Mucosa of descending colon (tissue), 3 donors: ENCODE results near the gene ERBB4. TPM values are rescaled to one million over a fixed set of nuclear protein-coding genes. Genes with fewer than 3 reads are reported as not detected.
A peak's percentile ranks its signal among the peaks of the same experiment; 100 is the strongest.

Experiments
- ATAC-seq: fragments of 200-7000 bp; cut with Tn5 transposase; one replicate; pipeline ENCODE4 v1.9.1; 2020; ENCODE audit warnings: mild to moderate bottlenecking, moderate library complexity
- DNase-seq, 3 donors: peaks; one replicate each; pipeline ENCODE4 v3.0.0-alpha.2; 2020
- H3K36me3 ChIP-seq: fragments of 200-600 bp; one replicate; pipeline ENCODE4 v1.8.0; 2021; ENCODE audit warnings: low read depth, mild to moderate bottlenecking
- H3K4me1 ChIP-seq: fragments of 200-600 bp; one replicate; pipeline ENCODE4 v1.8.0; 2021; ENCODE audit warnings: low read depth, mild to moderate bottlenecking
- H3K4me3 ChIP-seq: fragments of 200-600 bp; one replicate; pipeline ENCODE4 v1.8.0; 2021; ENCODE audit warnings: mild to moderate bottlenecking
- H3K9me3 ChIP-seq: fragments of 200-600 bp; one replicate; pipeline ENCODE4 v1.8.0; 2021; ENCODE audit warnings: mild to moderate bottlenecking
- intact Hi-C, 2 donors: fragments of 100-400 bp; cut with DNase I in 1 of 2; cut with micrococcal nuclease in 1 of 2; formaldehyde crosslinking; loops; one replicate each; pipeline versions ENCODE4 v1.11.0 to v1.11.1; 2022; cut with DNase I, micrococcal nuclease
- total RNA-seq, 3 donors: library from RNA; stranded (reverse); fragmentation: NEBNext Ultra II Directional in 2 of 3; extraction: Animal tissue kit (Norgen Biotek cat#: 25700) in 2 of 3; gene quantifications; one replicate each; pipeline versions ENCODE4 v1.2.1 to v1.2.4, GENCODE V29; 2021 to 2023
- TF ChIP-seq, protein P1 (sequence below): fragments of 200-600 bp; IDR thresholded peaks from one replicate; pipeline ENCODE4 v1.8.0; 2022; ENCODE audit warnings: antibody characterized with exemption, mild to moderate bottlenecking
- donor health status: DM: no; HTN: no; CAD: no; lungs with moderate emphysema.
- donor health status: DM: no; HTN: no; CAD: no.
- donor health status: DM: no; HTN: yes; CAD: no.

The ERBB4 gene
- total RNA-seq, 3 donors from 2014 or later = 0.05 to 0.25 TPM; not detected in 1

DNA sequence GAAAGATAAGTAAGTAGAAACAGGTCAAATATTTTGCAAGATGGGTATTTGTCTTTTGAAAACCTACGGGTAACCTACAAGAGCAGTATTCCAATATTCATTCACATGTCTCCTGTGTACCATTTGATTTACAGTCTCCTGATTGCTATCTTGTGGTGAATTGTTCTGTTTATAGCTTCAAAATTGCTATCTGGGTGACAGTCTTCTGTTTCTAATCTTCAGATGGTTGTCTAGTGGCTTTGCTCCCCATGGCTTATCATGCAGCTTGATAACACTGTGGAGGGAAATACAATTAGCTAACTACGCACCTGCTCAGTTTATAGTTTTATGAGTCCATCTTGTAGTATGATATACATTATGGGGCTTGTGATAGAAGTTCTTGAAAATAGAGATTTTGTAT lies 1165.4 kb downstream of the ERBB4 start:
- intact Hi-C loops = no loop called here
- ATAC-seq = peak; percentile 80

DNA sequence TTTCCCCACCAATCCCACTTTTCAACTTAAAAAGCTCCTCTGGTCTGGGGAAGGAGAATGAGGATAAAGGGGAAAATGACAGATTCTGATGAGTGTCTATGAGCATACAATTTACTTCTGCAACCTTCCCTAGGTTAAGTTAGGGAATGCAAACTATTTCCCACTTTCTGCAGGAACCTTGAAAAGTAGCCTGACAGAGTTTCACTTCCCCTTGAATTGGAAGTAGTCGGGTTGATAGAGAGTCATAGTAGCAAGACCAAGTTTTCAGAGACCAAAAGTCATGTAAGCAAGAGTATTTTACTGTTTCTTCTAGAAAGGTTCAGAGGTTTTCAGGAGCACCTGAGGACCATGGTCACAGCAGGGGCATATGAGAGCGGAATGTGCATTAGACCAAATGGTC lies 1167.1 kb downstream of the ERBB4 start:
- no peaks in the 10 kb centered on the region for H3K36me3 ChIP-seq
- H3K4me3 ChIP-seq = no peak overlapping the region
- intact Hi-C loops = no loop called here
- TF ChIP-seq, protein P1, sequence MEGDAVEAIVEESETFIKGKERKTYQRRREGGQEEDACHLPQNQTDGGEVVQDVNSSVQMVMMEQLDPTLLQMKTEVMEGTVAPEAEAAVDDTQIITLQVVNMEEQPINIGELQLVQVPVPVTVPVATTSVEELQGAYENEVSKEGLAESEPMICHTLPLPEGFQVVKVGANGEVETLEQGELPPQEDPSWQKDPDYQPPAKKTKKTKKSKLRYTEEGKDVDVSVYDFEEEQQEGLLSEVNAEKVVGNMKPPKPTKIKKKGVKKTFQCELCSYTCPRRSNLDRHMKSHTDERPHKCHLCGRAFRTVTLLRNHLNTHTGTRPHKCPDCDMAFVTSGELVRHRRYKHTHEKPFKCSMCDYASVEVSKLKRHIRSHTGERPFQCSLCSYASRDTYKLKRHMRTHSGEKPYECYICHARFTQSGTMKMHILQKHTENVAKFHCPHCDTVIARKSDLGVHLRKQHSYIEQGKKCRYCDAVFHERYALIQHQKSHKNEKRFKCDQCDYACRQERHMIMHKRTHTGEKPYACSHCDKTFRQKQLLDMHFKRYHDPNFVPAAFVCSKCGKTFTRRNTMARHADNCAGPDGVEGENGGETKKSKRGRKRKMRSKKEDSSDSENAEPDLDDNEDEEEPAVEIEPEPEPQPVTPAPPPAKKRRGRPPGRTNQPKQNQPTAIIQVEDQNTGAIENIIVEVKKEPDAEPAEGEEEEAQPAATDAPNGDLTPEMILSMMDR = no peak
- no peaks in the 10 kb centered on the region for H3K9me3 ChIP-seq
- ATAC-seq (no peak), DNase-seq (no peak)
- H3K4me1 ChIP-seq = no peaks in the 10 kb centered on the region

More for the DNA sequence above, 1165.4 kb downstream of the ERBB4 start:
- H3K4me3 ChIP-seq = no peak overlapping the region
- H3K36me3 ChIP-seq = no peaks in the 10 kb centered on the region
- TF ChIP-seq, protein P1 = no peak
- no peaks in the 10 kb centered on the region for H3K9me3 ChIP-seq
- DNase-seq = peak in 1 of 3 donors; percentile 12
- H3K4me1 ChIP-seq = no peaks in the 10 kb centered on the region

DNA sequence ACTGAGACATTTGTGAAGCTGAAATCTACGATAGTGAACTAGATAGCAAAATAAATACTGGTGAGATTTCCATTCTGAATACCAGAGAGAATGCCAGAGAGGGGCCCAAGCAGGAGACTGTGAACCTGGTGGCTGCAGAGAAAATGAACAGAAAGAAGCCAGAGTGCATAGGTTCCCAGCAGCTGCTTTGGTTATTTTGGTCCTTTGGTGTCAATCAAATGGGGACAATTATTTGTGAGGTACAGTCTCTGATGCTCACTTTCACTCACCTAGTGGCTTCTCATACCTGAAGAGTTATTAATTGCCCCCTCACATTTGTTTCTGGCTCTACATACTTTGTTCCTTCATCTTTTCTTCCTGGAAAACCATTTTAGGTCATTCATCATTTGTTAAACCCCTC lies 1170.1 kb downstream of the ERBB4 start:
- H3K4me1 ChIP-seq = no peaks in the 10 kb centered on the region
- H3K4me3 ChIP-seq = no peak overlapping the region
- TF ChIP-seq, protein P1 = no peak
- no peak for ATAC-seq
- no peaks in the 10 kb centered on the region for H3K9me3 ChIP-seq
- no peak for DNase-seq
- intact Hi-C loops = no loop called here
- no peaks in the 10 kb centered on the region for H3K36me3 ChIP-seq

DNA sequence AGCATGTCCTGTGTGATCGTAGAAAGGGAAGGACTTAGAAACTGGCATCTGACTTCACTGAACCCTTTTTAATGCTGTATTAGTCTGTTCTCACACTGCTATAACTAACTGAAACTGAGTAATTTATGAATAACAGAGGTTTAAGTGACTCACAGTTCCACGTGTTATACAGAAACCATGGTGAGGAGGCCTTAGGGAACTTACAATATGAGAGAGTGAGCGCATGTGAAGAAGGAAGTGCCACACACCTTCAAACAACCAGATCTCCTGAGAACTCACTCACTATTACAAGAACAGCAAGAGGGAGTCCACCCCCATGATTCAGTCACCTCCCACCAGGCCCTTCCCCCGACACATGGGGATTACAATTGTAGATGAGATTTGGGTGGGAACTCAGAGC lies 1170.9 kb downstream of the ERBB4 start:
- Histone ChIP-seq H3K4me1 (no peaks in the 10 kb centered on the region), H3K36me3 (no peaks in the 10 kb centered on the region), H3K4me3 (no peak overlapping the region), H3K9me3 (no peaks in the 10 kb centered on the region)
- ATAC-seq (no peak), DNase-seq (no peak)
- intact Hi-C loops = no loop called here
- TF ChIP-seq, protein P1 = no peak

DNA sequence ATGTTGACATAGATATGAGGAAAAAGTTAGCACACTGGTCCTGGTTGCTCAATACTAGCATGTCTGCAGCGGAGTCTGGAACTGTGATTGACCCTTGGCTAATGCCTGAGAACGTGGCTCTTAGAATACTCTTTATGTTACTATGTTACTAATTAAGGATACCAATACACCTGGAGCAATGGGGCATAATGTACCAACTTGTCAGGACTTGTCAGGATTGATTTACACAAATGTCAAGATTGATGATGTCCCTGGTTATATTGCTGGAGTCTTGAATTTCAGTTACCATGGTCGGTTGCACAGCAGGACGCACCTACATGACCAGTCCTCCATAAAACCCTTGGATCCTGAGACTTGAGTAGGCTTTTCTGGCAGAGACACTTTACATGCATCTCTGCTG lies 1171.3 kb downstream of the ERBB4 start:
- no peak for ATAC-seq

More for the DNA sequence above, 1171.3 kb downstream of the ERBB4 start:
- Histone ChIP-seq H3K9me3 (no peaks in the 10 kb centered on the region), H3K36me3 (no peaks in the 10 kb centered on the region), H3K4me1 (no peaks in the 10 kb centered on the region), H3K4me3 (no peak overlapping the region)
- no peak for DNase-seq
- TF ChIP-seq, protein P1 = no peak
- intact Hi-C loops = no loop called here
